ENCODE measurements around the gene PPFIBP1. TPM values are rescaled to one million over a fixed set of nuclear protein-coding genes. Genes with fewer than 3 reads are reported as not detected.

The PPFIBP1 gene
- total and polyA plus RNA-seq, 4 experiments from 2014 or later, result 2.1 to 6.5 (median 3.8) TPM

GRCh38 chr12:27502021-27502435 is 22.0 kb upstream of the PPFIBP1 start:
- no peak for DNase-seq
- peaks cover 13 to 30% of the 10 kb centered on the region in 2 donors for H3K27me3 Mint-ChIP-seq
- Histone ChIP-seq H3K36me3 (ENCODE audit: insufficient read depth, low read length) (no peaks in the 10 kb centered on the region), H3K9me3 (ENCODE audit: control insufficient read depth in 1 of 2, low read length in 2 of 2) (no peaks in the 10 kb centered on the region), H3K4me3 (ENCODE audit: low read length in 2 of 2) (no peak overlapping the region), H3K27ac (ENCODE audit: low read depth, low read length) (no peak overlapping the region), H3K27me3 (ENCODE audit: insufficient read depth, low read length) (no peaks in the 10 kb centered on the region), H3K4me1 (ENCODE audit: insufficient read depth, low read length) (no peaks in the 10 kb centered on the region)
- H3K4me3 Mint-ChIP-seq, result peak overlapping the region in 2 of 8 donors; percentile 7 to 29
- H3K36me3 Mint-ChIP-seq, result no peaks in the 10 kb centered on the region
- peaks cover 0 to 4% (median 0%) of the 10 kb centered on the region in 8 donors for H3K9me3 Mint-ChIP-seq
- CTCF ChIA-PET (ENCODE audit: partially characterized antibody), result no interaction called here
- intact Hi-C loops (cut with micrococcal nuclease), result no loop called here
- POLR2A ChIA-PET (ENCODE audit: partially characterized antibody), result no interaction called here
- no peak overlapping the region for H3K27ac Mint-ChIP-seq
- peaks cover 0 to 12% (median 8%) of the 10 kb centered on the region in 4 donors for H3K4me1 Mint-ChIP-seq

- peaks cover 9 to 10% of the 10 kb centered on the region in 2 donors for H3K27me3 Mint-ChIP-seq
- H3K4me1 Mint-ChIP-seq, result peaks cover 0 to 10% (median 8%) of the 10 kb centered on the region in 4 donors
- no peak overlapping the region for H3K4me3 Mint-ChIP-seq
These were observed 19.5 kb upstream of the PPFIBP1 start for GRCh38 chr12:27504507-27504906.

GRCh38 chr12:27505109-27505508 is 18.9 kb upstream of the PPFIBP1 start:
- intact Hi-C loops (cut with micrococcal nuclease), result no loop called here
- POLR2A ChIA-PET (ENCODE audit: partially characterized antibody), result no interaction called here

More at GRCh38 chr12:27504507-27504906, 19.5 kb upstream of the PPFIBP1 start:
- ChIA-PET CTCF (ENCODE audit: partially characterized antibody) (no interaction called here), POLR2A (ENCODE audit: partially characterized antibody) (no interaction called here)
- Mint-ChIP-seq H3K36me3 (no peaks in the 10 kb centered on the region), H3K9me3 (peaks cover 0 to 4% (median 0%) of the 10 kb centered on the region in 8 donors), H3K27ac (no peak overlapping the region)
- intact Hi-C loops (cut with micrococcal nuclease), result no loop called here
- no peaks in the 10 kb centered on the region for H3K27me3 ChIP-seq (ENCODE audit: insufficient read depth, low read length)
- H3K4me3 ChIP-seq (ENCODE audit: low read length in 2 of 2), result no peak overlapping the region
- DNase-seq, result no peak
- no peaks in the 10 kb centered on the region for H3K9me3 ChIP-seq (ENCODE audit: control insufficient read depth in 1 of 2, low read length in 2 of 2)
- no peaks in the 10 kb centered on the region for H3K4me1 ChIP-seq (ENCODE audit: insufficient read depth, low read length)
- no peaks in the 10 kb centered on the region for H3K36me3 ChIP-seq (ENCODE audit: insufficient read depth, low read length)
- no peak overlapping the region for H3K27ac ChIP-seq (ENCODE audit: low read depth, low read length)

GRCh38 chr12:27505761-27506160 is 18.2 kb upstream of the PPFIBP1 start:
- no peaks in the 10 kb centered on the region for H3K4me1 ChIP-seq (ENCODE audit: insufficient read depth, low read length)
- intact Hi-C loops (cut with micrococcal nuclease), result no loop called here
- no peaks in the 10 kb centered on the region for H3K9me3 ChIP-seq (ENCODE audit: control insufficient read depth in 1 of 2, low read length in 2 of 2)
- peaks cover 0 to 10% (median 8%) of the 10 kb centered on the region in 4 donors for H3K4me1 Mint-ChIP-seq
- no peaks in the 10 kb centered on the region for H3K36me3 ChIP-seq (ENCODE audit: insufficient read depth, low read length)
- no peaks in the 10 kb centered on the region for H3K36me3 Mint-ChIP-seq
- H3K27me3 ChIP-seq (ENCODE audit: insufficient read depth, low read length), result no peaks in the 10 kb centered on the region
- no peak overlapping the region for H3K27ac ChIP-seq (ENCODE audit: low read depth, low read length)
- peaks cover 5 to 7% of the 10 kb centered on the region in 2 donors for H3K27me3 Mint-ChIP-seq
- no peak overlapping the region for H3K27ac Mint-ChIP-seq
- H3K4me3 Mint-ChIP-seq, result no peak overlapping the region
- peaks cover 0 to 4% (median 0%) of the 10 kb centered on the region in 8 donors for H3K9me3 Mint-ChIP-seq
- no peak for DNase-seq
- no peak overlapping the region for H3K4me3 ChIP-seq (ENCODE audit: low read length in 2 of 2)
- ChIA-PET POLR2A (ENCODE audit: partially characterized antibody) (no interaction called here), CTCF (ENCODE audit: partially characterized antibody) (no interaction called here)

More at GRCh38 chr12:27505109-27505508, 18.9 kb upstream of the PPFIBP1 start:
- H3K4me3 Mint-ChIP-seq, result no peak overlapping the region
- Histone ChIP-seq H3K36me3 (ENCODE audit: insufficient read depth, low read length) (no peaks in the 10 kb centered on the region), H3K4me3 (ENCODE audit: low read length in 2 of 2) (no peak overlapping the region), H3K27ac (ENCODE audit: low read depth, low read length) (no peak overlapping the region), H3K27me3 (ENCODE audit: insufficient read depth, low read length) (no peaks in the 10 kb centered on the region), H3K4me1 (ENCODE audit: insufficient read depth, low read length) (no peaks in the 10 kb centered on the region), H3K9me3 (ENCODE audit: control insufficient read depth in 1 of 2, low read length in 2 of 2) (no peaks in the 10 kb centered on the region)
- H3K27me3 Mint-ChIP-seq, result peaks cover 7% of the 10 kb centered on the region in 2 donors
- peaks cover 0 to 10% (median 8%) of the 10 kb centered on the region in 4 donors for H3K4me1 Mint-ChIP-seq
- no peaks in the 10 kb centered on the region for H3K36me3 Mint-ChIP-seq
- CTCF ChIA-PET (ENCODE audit: partially characterized antibody), result no interaction called here
- H3K27ac Mint-ChIP-seq, result no peak overlapping the region
- DNase-seq, result no peak
- peaks cover 0 to 4% (median 0%) of the 10 kb centered on the region in 8 donors for H3K9me3 Mint-ChIP-seq

GRCh38 chr12:27506645-27507189 is 17.3 kb upstream of the PPFIBP1 start:
- Histone ChIP-seq H3K27ac (ENCODE audit: low read depth, low read length) (no peak overlapping the region), H3K9me3 (ENCODE audit: control insufficient read depth in 1 of 2, low read length in 2 of 2) (no peaks in the 10 kb centered on the region), H3K4me3 (ENCODE audit: low read length in 2 of 2) (no peak overlapping the region), H3K27me3 (ENCODE audit: insufficient read depth, low read length) (no peaks in the 10 kb centered on the region), H3K36me3 (ENCODE audit: insufficient read depth, low read length) (no peaks in the 10 kb centered on the region), H3K4me1 (ENCODE audit: insufficient read depth, low read length) (no peaks in the 10 kb centered on the region)
- POLR2A ChIA-PET (ENCODE audit: partially characterized antibody), result no interaction called here
- Mint-ChIP-seq H3K27ac (no peak overlapping the region), H3K4me1 (peaks cover 0 to 7% (median 6%) of the 10 kb centered on the region in 4 donors), H3K4me3 (no peak overlapping the region), H3K36me3 (no peaks in the 10 kb centered on the region), H3K27me3 (peaks cover 1 to 3% of the 10 kb centered on the region in 2 donors), H3K9me3 (peaks cover 0 to 4% (median 0%) of the 10 kb centered on the region in 8 donors)
- DNase-seq, result no peak
- intact Hi-C loops (cut with micrococcal nuclease), result no loop called here
- CTCF ChIA-PET (ENCODE audit: partially characterized antibody), result no interaction called here

- Mint-ChIP-seq H3K4me1 (no peaks in the 10 kb centered on the region), H3K36me3 (no peaks in the 10 kb centered on the region), H3K27me3 (peaks cover 0 to 3% of the 10 kb centered on the region in 2 donors), H3K9me3 (peaks cover 0 to 2% (median 0%) of the 10 kb centered on the region in 8 donors), H3K27ac (no peak overlapping the region), H3K4me3 (no peak overlapping the region)
- H3K27ac ChIP-seq (ENCODE audit: low read depth, low read length), result no peak overlapping the region
- no peaks in the 10 kb centered on the region for H3K4me1 ChIP-seq (ENCODE audit: insufficient read depth, low read length)
- H3K27me3 ChIP-seq (ENCODE audit: insufficient read depth, low read length), result no peaks in the 10 kb centered on the region
- DNase-seq, result no peak
- no peaks in the 10 kb centered on the region for H3K36me3 ChIP-seq (ENCODE audit: insufficient read depth, low read length)
- POLR2A ChIA-PET (ENCODE audit: partially characterized antibody), result no interaction called here
- no peaks in the 10 kb centered on the region for H3K9me3 ChIP-seq (ENCODE audit: control insufficient read depth in 1 of 2, low read length in 2 of 2)
- no peak overlapping the region for H3K4me3 ChIP-seq (ENCODE audit: low read length in 2 of 2)
- CTCF ChIA-PET (ENCODE audit: partially characterized antibody), result no interaction called here
- intact Hi-C loops (cut with micrococcal nuclease), result no loop called here
These were observed 15.1 kb upstream of the PPFIBP1 start for GRCh38 chr12:27508736-27509431.

- Histone ChIP-seq H3K27me3 (ENCODE audit: insufficient read depth, low read length) (no peaks in the 10 kb centered on the region), H3K36me3 (ENCODE audit: insufficient read depth, low read length) (no peaks in the 10 kb centered on the region), H3K9me3 (ENCODE audit: control insufficient read depth in 1 of 2, low read length in 2 of 2) (no peaks in the 10 kb centered on the region), H3K27ac (ENCODE audit: low read depth, low read length) (no peak overlapping the region), H3K4me1 (ENCODE audit: insufficient read depth, low read length) (no peaks in the 10 kb centered on the region), H3K4me3 (ENCODE audit: low read length in 2 of 2) (no peak overlapping the region)
- Mint-ChIP-seq H3K9me3 (peaks cover 0 to 2% (median 0%) of the 10 kb centered on the region in 8 donors), H3K4me1 (no peaks in the 10 kb centered on the region), H3K36me3 (no peaks in the 10 kb centered on the region), H3K4me3 (no peak overlapping the region), H3K27me3 (peaks cover 2 to 4% of the 10 kb centered on the region in 2 donors), H3K27ac (no peak overlapping the region)
- POLR2A ChIA-PET (ENCODE audit: partially characterized antibody), result no interaction called here
- CTCF ChIA-PET (ENCODE audit: partially characterized antibody), result no interaction called here
- DNase-seq, result no peak
- intact Hi-C loops (cut with micrococcal nuclease), result no loop called here
These were observed 12.8 kb upstream of the PPFIBP1 start for GRCh38 chr12:27511031-27511722.
